A549 (cell line): ENCODE data around the gene MX2. TPM values are rescaled to one million over a fixed set of nuclear protein-coding genes. Genes with fewer than 3 reads are reported as not detected.
"Not testable (repeated sequence)": the region's sequence is repeated elsewhere in the genome, so short reads cannot be mapped to it uniquely, and the experiment has no call there.

Experiments used
- ATAC-seq, 2 experiments: fragments of 200-7000 bp in 1 of 2; fragments of >200 bp in 1 of 2; cut with Nextera tagmentation in 1 of 2; cut with Tn5 transposase in 1 of 2; 3 replicates each; pipeline versions ENCODE4 v1.8.0 to v1.9.1; 2018 to 2020; ENCODE audit warnings: mild to moderate bottlenecking in 1 of 2, moderate library complexity in 1 of 2
- CTCF ChIA-PET: fragments of 300-600 bp; sonication (Branson Sonifier 250); formaldehyde crosslinking; extraction: SDS; loops from one replicate; lab custom pipeline; 2021; ENCODE audit warnings: antibody characterized with exemption, inconsistent platforms; lab: Yijun Ruan, JAX
- POLR2A ChIA-PET: fragments of 350-600 bp; formaldehyde crosslinking; extraction: SDS; loops from one replicate; lab custom pipeline; 2021; ENCODE audit warnings: antibody characterized with exemption, inconsistent platforms; lab: Yijun Ruan, JAX
- DNase-seq, 2 experiments: peaks; one replicate each; pipeline versions ENCODE4 v3.0.0 to v3.0.0-alpha.2; 2011 to 2016; ENCODE audit warnings: low read depth in 1 of 2, low spot score in 1 of 2
- FAIRE-seq: peaks from 2 replicates; lab custom pipeline; 2011; peaks lifted over from hg19 to GRCh38; lab: Jason Lieb, UNC
- H3K27ac ChIP-seq, 2 experiments: fragments of >200 bp; sonication (Bioruptor Twin); formaldehyde crosslinking; 3 replicates each; pipeline ENCODE4 v1.5.1; 2016 to 2017
- H3K4me1 ChIP-seq: fragments of >200 bp; sonication (Bioruptor Twin); formaldehyde crosslinking; 3 replicates; pipeline ENCODE4 v1.6.1; 2016
- H3K4me2 ChIP-seq: fragments of >200 bp; sonication (Bioruptor Twin); formaldehyde crosslinking; 3 replicates; pipeline ENCODE4 v1.6.1; 2016
- H3K4me3 ChIP-seq: fragments of >200 bp; sonication (Bioruptor Twin); formaldehyde crosslinking; 3 replicates; pipeline ENCODE4 v1.5.1; 2016
- H3K9me3 ChIP-seq: fragments of >200 bp; sonication (Bioruptor Twin); formaldehyde crosslinking; 3 replicates; pipeline ENCODE4 v1.6.1; 2016
- CBX2 ChIP-seq: fragments of 200-600 bp; sonication (generic); IDR thresholded peaks from 2 replicates; pipeline ENCODE4 v1.6.1; 2016; ENCODE audit warnings: low read depth, mild to moderate bottlenecking, borderline replicate concordance
- CTCF ChIP-seq: fragments of >200 bp; sonication (Bioruptor Twin); formaldehyde crosslinking; IDR thresholded peaks from 3 replicates; pipeline ENCODE4 v1.5.1; 2016
- HMGXB4 ChIP-seq: fragments of 250-450 bp; sonication (Bioruptor Pico); IDR thresholded peaks from 2 replicates; pipeline ENCODE4 v1.5.0; 2021; ENCODE audit warnings: mild to moderate bottlenecking, moderate library complexity, borderline replicate concordance
- HOXB5 ChIP-seq: fragments of 250-450 bp; sonication (Bioruptor Pico); IDR thresholded peaks from 2 replicates; pipeline ENCODE4 v1.5.0; 2020; ENCODE audit warnings: mild to moderate bottlenecking, moderate library complexity
- MAFK ChIP-seq: fragments of 450-650 bp; IDR thresholded peaks from 2 replicates; pipeline ENCODE4 v1.6.1; 2014; ENCODE audit not compliant: partially characterized antibody
- SREBF2 ChIP-seq: fragments of 450-650 bp; IDR thresholded peaks from 2 replicates; pipeline ENCODE4 v1.6.1; 2014; ENCODE audit warnings: mild to moderate bottlenecking, moderate library complexity
- TFCP2L1 ChIP-seq: fragments of 250-450 bp; sonication (Bioruptor Pico); IDR thresholded peaks from 2 replicates; pipeline ENCODE4 v1.5.0; 2021; ENCODE audit warnings: mild to moderate bottlenecking
- ZFP36 ChIP-seq: fragments of 450-650 bp; IDR thresholded peaks from 2 replicates; pipeline ENCODE4 v1.6.1; 2014; ENCODE audit warnings: borderline replicate concordance; ENCODE audit not compliant: partially characterized antibody
- WGBS: methylation state at CpG from one replicate; pipeline ENCODE4 v1.1.6; 2017; ENCODE audit errors: missing lambda C conversion rate; 5-methylcytosine and 5-hydroxymethylcytosine counted together
- polyA minus RNA-seq: library from RNA; depleted of rRNA, polyadenylated mRNA; stranded (reverse); fragments of >200 nt; gene quantifications from 2 replicates; pipeline ENCODE4 v1.2.3, GENCODE V29; 2011; rRNA and poly(A)+ RNA removed
- polyA plus RNA-seq, 4 experiments: library from polyadenylated mRNA; depleted of rRNA in 3 of 4; stranded (reverse); fragments of >200 nt; fragmentation: RNase III in 1 of 4; extraction: RNeasy Plus Mini Kit Qiagen cat#74134 plus additional on column Dnase treatment in 1 of 4; gene quantifications; 2 replicates in 3 of 4; 3 replicates in 1 of 4; pipeline ENCODE4 v1.2.3, GENCODE V29; 2011 to 2017
- TF ChIP-seq, protein P1 (sequence below): IDR thresholded peaks from 2 replicates; pipeline ENCODE4 v1.6.1; 2012

The MX2 gene
- 0.13 TPM in 1 of 2 replicates, not detected in the other for polyA plus RNA-seq (2011; rRNA removed)
- not detected in 2 replicates for polyA plus RNA-seq (2012; cell fraction: cytosol; rRNA removed)
- not detected in 2 replicates for polyA plus RNA-seq (2012; cell fraction: nucleus; rRNA removed)
- polyA plus RNA-seq (2017; fragmentation: RNase III; extraction: RNeasy Plus Mini Kit Qiagen cat#74134 plus additional on column Dnase treatment) = 0.05 TPM in 1 of 3 replicates, not detected in the others
- not detected in 2 replicates for polyA minus RNA-seq

DNA sequence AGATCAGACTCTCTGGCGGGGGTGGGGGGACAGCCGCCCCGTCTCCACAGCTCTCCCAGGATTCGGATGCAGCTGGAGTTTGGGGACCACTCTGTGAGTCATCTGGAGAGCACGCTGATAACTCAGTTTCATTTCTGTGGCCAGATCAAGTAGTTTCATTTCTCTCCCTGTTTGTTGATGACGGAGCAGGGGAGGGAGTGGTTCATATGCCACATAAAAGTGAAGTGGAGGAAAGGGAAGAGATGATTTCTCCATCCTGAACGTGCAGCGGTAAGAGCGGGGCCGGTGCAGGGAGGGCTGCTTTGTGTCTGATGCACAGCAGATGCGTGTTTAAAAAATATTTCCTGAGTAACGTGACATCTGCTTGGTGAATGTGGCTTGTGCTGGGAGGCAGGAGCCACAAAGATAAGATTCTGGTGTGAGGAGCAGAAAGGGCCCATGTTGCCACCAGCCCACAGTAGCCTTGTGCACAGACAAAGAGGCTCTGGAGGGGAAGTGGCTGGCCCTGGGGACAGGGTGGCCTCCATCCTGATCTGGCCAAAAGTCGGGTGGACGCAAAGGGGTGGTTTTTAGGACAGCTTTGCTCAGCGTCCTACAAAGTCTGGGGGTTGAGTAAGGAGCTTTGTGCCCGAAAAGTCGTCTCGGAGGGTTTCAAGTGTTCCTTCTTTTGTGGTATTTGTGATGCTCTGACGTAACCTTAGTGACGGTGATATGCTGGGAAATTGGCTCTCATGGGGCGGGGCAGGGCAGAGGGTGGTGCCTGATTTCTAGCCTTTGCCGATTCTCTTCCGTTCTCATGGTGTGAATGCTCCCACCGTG, at the start of gene MX2:
MX2 (plus strand) TSS at position 242 of the 819 bp plus-strand sequence. CDS start 14,880 bp downstream, outside the sequence.
- DNase-seq = no peak
- no peak within 1 kb of the TSS for H3K4me3 ChIP-seq
- H3K4me1 ChIP-seq = peaks cover 5% of the 10 kb centered on the region; the same call in 2 of the 3 replicates
- ChIA-PET CTCF (no interaction called here), POLR2A (no interaction called here)
- no peaks in the 10 kb centered on the region for H3K9me3 ChIP-seq
- FAIRE-seq = no peak
- no peak within 1 kb of the TSS for H3K27ac ChIP-seq
- TF ChIP-seq HOXB5 (CRISPR knock-in tag) (no peak), SREBF2 (no peak), CBX2 (no peak)
- TF ChIP-seq, protein P1, sequence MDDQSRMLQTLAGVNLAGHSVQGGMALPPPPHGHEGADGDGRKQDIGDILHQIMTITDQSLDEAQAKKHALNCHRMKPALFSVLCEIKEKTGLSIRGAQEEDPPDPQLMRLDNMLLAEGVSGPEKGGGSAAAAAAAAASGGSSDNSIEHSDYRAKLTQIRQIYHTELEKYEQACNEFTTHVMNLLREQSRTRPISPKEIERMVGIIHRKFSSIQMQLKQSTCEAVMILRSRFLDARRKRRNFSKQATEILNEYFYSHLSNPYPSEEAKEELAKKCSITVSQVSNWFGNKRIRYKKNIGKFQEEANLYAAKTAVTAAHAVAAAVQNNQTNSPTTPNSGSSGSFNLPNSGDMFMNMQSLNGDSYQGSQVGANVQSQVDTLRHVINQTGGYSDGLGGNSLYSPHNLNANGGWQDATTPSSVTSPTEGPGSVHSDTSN = no peak
- ATAC-seq = no peak
- 58% methylated on average over 17 of the region's 24 CpGs for WGBS
- no peak within 1 kb of the TSS for H3K4me2 ChIP-seq

DNA sequence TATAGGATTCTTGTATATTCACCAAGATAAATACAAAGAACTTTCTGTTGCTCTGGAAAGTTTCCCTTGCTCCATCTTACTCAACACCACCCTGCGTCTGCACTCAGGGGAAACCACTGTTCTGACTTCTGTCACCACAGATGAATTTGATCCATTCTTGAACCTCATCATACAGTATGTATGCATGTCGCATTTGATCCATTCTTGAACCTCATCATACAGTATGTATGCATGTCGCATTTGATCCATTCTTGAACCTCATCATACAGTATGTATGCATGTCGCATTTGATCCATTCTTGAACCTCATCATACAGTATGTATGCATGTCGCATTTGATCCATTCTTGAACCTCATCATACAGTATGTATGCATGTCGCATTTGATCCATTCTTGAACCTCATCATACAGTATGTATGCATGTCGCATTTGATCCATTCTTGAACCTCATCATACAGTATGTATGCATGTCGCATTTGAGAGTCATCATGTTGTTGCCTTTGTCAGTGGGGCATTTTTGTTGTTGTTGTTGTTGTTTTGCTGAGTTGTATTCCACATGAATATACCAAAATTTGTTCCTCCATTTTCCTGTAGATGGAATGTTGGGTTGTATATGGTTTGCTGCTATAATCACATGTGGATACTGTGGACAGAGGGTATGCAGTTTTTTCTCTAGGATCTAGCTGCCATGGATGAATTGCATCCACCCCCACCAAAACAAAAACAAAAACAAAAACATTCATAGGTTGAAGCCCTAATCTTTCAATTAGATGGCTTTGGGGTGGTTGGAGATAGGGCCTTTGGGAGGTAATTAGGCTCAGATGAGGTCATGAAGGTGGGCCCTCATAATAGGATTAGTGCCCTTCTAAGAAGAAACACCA, 48.3 kb upstream of the MX2 start:
- WGBS = 46% methylated on average over 5 of the region's 8 CpGs
- POLR2A ChIA-PET, FAIRE-seq, H3K27ac ChIP-seq, CTCF ChIA-PET, H3K4me3 ChIP-seq, ATAC-seq, H3K4me1 ChIP-seq, DNase-seq, H3K4me2 ChIP-seq, H3K9me3 ChIP-seq: not testable (repeated sequence)

DNA sequence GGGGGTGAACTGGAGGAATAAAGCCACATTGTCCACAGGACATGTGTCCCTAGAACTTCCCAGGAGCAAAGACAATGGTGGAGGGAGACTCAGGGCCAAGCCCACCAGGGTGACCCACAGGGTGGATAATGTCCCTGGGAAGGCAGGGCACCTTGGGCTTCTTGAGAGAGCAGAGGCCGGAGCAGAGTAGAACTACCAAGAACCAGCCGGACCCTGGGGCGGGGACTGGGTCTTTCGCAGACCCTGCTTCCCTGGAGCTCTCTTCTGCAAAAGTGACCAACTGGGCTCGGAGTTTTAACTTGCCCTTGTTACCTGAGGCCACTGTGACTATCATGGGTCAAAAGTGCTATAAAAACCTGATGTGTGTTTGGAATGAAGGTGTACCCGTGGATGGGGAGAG, 46.1 kb upstream of the MX2 start:
- no peaks in the 10 kb centered on the region for H3K4me1 ChIP-seq
- DNase-seq = no peak
- H3K4me2 ChIP-seq = no peak overlapping the region
- no peak overlapping the region for H3K27ac ChIP-seq
- no peak for ATAC-seq
- ChIA-PET CTCF (no interaction called here), POLR2A (no interaction called here)
- TF ChIP-seq HMGXB4 (CRISPR knock-in tag) (no peak), MAFK (no peak), TFCP2L1 (CRISPR knock-in tag) (no peak), CTCF (no peak), ZFP36 (no peak)
- WGBS = 51% methylated on average over 5 of the region's 6 CpGs
- no peak for FAIRE-seq
- no peaks in the 10 kb centered on the region for H3K9me3 ChIP-seq
- no peak overlapping the region for H3K4me3 ChIP-seq
